Measurements from ENCODE around the gene C1orf226. TPM values are rescaled to one million over a fixed set of nuclear protein-coding genes. Genes with fewer than 3 reads are reported as not detected.

Gene C1orf226, protein sequence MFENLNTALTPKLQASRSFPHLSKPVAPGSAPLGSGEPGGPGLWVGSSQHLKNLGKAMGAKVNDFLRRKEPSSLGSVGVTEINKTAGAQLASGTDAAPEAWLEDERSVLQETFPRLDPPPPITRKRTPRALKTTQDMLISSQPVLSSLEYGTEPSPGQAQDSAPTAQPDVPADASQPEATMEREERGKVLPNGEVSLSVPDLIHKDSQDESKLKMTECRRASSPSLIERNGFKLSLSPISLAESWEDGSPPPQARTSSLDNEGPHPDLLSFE
- 0.79 to 1.1 TPM (median 0.86 TPM) in 5 replicates for total RNA-seq (2022; extraction: Qiagen RNA extraction)

DNA sequence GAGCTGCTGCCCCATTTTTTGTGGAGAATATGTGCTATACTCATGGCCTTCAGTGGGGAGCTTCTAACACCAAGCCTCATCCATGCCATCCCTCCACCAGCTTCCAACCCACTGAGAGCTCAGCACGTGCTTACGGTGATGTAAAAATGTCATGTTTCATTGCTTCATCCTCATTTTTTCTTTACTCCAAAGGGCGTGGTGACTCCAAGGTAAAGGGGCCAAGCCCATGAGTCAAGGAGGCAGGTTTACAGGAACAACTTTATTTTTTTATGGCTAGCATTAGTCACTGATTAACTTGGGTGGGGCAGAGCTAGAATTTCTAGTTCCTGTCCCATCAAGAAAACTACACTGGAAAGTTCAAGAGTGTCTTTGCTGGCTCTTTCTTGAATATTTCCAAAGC lies at the start of gene C1orf226:
TSS of gene C1orf226 (plus strand) at position 346 of the 400 bp plus-strand sequence. CDS start 174 bp downstream, outside the sequence.

DNA sequence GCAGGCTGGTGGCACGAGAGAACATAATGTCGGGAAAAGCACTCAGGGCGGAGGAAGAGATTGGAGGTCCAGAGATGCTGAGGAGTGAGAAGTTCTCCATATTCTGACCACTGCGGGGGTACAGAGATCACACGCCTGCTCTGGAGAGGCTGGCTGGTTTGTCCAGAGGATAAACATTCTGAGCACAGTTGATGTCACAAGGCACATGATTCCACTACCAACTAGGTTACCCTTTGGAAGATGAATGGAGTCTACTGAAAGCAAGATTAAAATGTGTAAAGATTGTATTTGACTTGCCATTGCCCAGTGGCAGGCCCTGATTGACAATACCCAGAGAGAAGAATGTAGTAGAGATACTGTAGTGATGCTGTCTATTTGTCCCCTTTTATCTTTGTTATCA lies 4.8 kb upstream of the C1orf226 start, which contains the start of gene SPATA46:
TSS of gene SPATA46 (minus strand) at position 164 of the 400 bp plus-strand sequence. CDS start at position 100, 64 bp downstream.

DNA sequence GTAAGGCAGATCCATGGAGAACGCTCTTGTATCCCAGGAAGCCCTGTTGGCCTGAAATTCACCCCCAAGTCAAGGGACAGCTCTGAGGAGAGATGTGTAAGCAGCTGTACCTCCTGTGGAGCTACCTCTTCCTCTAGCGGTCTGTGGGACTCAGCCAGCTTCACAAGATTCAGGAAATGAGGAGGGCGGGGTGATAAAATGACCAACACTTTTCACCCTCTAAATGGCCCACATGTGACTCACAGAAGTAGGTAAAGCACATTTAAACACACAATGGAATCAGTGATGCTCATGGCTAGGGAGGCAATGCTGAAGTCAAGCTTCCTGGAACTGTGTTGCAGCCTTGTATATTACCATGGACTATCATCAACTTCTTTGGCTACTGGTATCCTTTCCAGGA lies 30.5 kb downstream of the C1orf226 start, which contains the start of gene SH2D1B:
TSS of gene SH2D1B (minus strand) at position 135 of the 400 bp plus-strand sequence. CDS start at position 15, 120 bp downstream.

Other genes with a start within 250 kb of the C1orf226 start
- gene SPATA46, start 4.9 kb upstream of the C1orf226 start, total RNA-seq (2022; extraction: Qiagen RNA extraction), result not detected in 5 replicates
- 0.10 to 0.20 TPM (median 0.10 TPM) in 5 replicates for gene SH2D1B, start 30.4 kb downstream of the C1orf226 start, total RNA-seq (2022; extraction: Qiagen RNA extraction)
- 16.3 to 21.1 TPM (median 19.2 TPM) in 5 replicates for gene UHMK1, start 116.1 kb downstream of the C1orf226 start, total RNA-seq (2022; extraction: Qiagen RNA extraction)
- 28.1 to 38.0 TPM (median 31.6 TPM) in 5 replicates for gene UAP1, start 180.0 kb downstream of the C1orf226 start, total RNA-seq (2022; extraction: Qiagen RNA extraction)